ENCODE data around the gene TPD52L2. TPM values are rescaled to one million over a fixed set of nuclear protein-coding genes. Genes with fewer than 3 reads are reported as not detected.

The TPD52L2 gene
- total RNA-seq, 1 experiment from 2014 or later: 192 TPM

- H3K36me3 Mint-ChIP-seq (ENCODE audit: insufficient read depth, unreplicated experiment): peaks cover 35% of the 10 kb centered on the region
- H3K27ac Mint-ChIP-seq (ENCODE audit: unreplicated experiment): peak overlapping the region; percentile 73
- no TSS peak for BruUV-seq (replicated peaks)
- TF ChIP-seq, protein P1, sequence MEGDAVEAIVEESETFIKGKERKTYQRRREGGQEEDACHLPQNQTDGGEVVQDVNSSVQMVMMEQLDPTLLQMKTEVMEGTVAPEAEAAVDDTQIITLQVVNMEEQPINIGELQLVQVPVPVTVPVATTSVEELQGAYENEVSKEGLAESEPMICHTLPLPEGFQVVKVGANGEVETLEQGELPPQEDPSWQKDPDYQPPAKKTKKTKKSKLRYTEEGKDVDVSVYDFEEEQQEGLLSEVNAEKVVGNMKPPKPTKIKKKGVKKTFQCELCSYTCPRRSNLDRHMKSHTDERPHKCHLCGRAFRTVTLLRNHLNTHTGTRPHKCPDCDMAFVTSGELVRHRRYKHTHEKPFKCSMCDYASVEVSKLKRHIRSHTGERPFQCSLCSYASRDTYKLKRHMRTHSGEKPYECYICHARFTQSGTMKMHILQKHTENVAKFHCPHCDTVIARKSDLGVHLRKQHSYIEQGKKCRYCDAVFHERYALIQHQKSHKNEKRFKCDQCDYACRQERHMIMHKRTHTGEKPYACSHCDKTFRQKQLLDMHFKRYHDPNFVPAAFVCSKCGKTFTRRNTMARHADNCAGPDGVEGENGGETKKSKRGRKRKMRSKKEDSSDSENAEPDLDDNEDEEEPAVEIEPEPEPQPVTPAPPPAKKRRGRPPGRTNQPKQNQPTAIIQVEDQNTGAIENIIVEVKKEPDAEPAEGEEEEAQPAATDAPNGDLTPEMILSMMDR (IDR thresholded peaks at IDR 0.05; ENCODE audit: unreplicated experiment): no peak
- H3K4me1 Mint-ChIP-seq (ENCODE audit: low read depth, unreplicated experiment): peaks cover 26% of the 10 kb centered on the region
- H3K9me3 Mint-ChIP-seq (ENCODE audit: low read depth, unreplicated experiment): no peaks in the 10 kb centered on the region
- CTCF ChIA-PET: interaction anchor here (1.2 kb wide), 1 partner anchor 31 kb away, joined by 3 read pairs; the partner anchor contains the start of gene TPD52L2
- H3K27me3 Mint-ChIP-seq (ENCODE audit: unreplicated experiment): peaks cover 42% of the 10 kb centered on the region
- DNase-seq: no peak
- no peak overlapping the region for H3K4me3 Mint-ChIP-seq (ENCODE audit: low read depth, unreplicated experiment)
- intact Hi-C loops (cut with micrococcal nuclease; ENCODE audit: unreplicated experiment): no loop called here
These were observed 31.1 kb upstream of the TPD52L2 start for GRCh38 chr20:63833776-63834490.

- Mint-ChIP-seq H3K4me3 (ENCODE audit: low read depth, unreplicated experiment) (peak overlapping the region; percentile 3), H3K36me3 (ENCODE audit: insufficient read depth, unreplicated experiment) (peaks cover 35% of the 10 kb centered on the region), H3K27ac (ENCODE audit: unreplicated experiment) (peak overlapping the region; percentile 73), H3K9me3 (ENCODE audit: low read depth, unreplicated experiment) (no peaks in the 10 kb centered on the region), H3K27me3 (ENCODE audit: unreplicated experiment) (peaks cover 36% of the 10 kb centered on the region), H3K4me1 (ENCODE audit: low read depth, unreplicated experiment) (peaks cover 25% of the 10 kb centered on the region)
- intact Hi-C loops (cut with micrococcal nuclease; ENCODE audit: unreplicated experiment): no loop called here
- no peak for DNase-seq
- TF ChIP-seq, protein P1 (IDR thresholded peaks at IDR 0.05; ENCODE audit: unreplicated experiment): no peak
- CTCF ChIA-PET: interaction anchor here (0.8 to 1.2 kb wide), 2 partner anchors 31 to 296 kb away, joined by 3 read pairs; partner anchors contain the start of gene TPD52L2
- no TSS peak for BruUV-seq (replicated peaks)
These were observed 30.6 kb upstream of the TPD52L2 start for GRCh38 chr20:63834491-63834880.

DNA sequence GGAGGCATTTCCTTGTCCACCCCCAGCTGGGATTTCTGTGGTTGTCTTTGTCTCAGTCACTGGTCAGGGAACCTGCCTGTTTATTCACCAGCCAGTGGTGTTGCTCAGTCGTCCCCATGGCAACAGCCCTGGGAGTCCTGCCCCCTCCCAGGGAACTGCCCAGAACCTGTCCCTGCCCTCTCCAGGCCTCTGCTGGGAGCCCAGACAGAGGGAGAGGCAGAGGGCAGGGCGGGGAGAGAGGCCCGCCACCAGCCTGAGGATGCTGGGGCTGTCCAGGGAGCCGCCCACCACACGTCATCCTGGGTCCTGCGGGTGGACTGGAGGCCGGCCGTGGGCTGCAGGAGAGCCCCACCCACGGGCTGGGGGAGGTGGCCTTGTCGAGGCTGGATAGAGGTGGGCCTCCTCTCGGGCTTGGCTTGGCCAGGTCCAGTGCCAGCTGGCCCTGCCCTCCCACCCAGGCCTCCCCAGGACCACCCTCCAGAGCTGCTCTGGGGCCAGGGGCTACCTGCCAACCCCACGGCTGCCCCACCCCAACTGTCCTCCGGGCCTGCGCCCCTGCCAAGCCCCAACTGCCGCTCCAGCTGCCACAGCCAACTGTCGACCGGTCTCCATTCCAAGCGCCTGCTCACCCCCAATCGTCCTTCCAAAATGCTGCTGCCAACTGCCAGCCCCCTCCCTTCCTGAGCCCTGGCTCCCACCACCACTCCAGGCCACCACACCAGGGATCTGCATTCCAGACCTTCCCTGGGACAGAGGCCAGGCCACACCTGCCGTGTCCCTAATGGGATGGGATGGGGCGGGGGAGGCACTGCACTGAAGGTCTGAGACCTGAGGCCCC lies 29.8 kb upstream of the TPD52L2 start:
- Mint-ChIP-seq H3K4me1 (ENCODE audit: low read depth, unreplicated experiment) (peaks cover 17% of the 10 kb centered on the region), H3K27me3 (ENCODE audit: unreplicated experiment) (peaks cover 33% of the 10 kb centered on the region), H3K4me3 (ENCODE audit: low read depth, unreplicated experiment) (peak overlapping the region; percentile 3), H3K27ac (ENCODE audit: unreplicated experiment) (peak overlapping the region; percentile 73), H3K9me3 (ENCODE audit: low read depth, unreplicated experiment) (no peaks in the 10 kb centered on the region), H3K36me3 (ENCODE audit: insufficient read depth, unreplicated experiment) (peaks cover 28% of the 10 kb centered on the region)
- TF ChIP-seq, protein P1 (IDR thresholded peaks at IDR 0.05; ENCODE audit: unreplicated experiment): no peak
- CTCF ChIA-PET: interaction anchor here (0.8 to 1.2 kb wide), 2 partner anchors 30 to 297 kb away, joined by 3 read pairs; partner anchors contain the start of gene TPD52L2
- DNase-seq: peak; percentile 98
- BruUV-seq (replicated peaks): no TSS peak
- intact Hi-C loops (cut with micrococcal nuclease; ENCODE audit: unreplicated experiment): no loop called here

GRCh38 chr20:63836458-63837344 lies 28.4 kb upstream of the TPD52L2 start:
- intact Hi-C loops (cut with micrococcal nuclease; ENCODE audit: unreplicated experiment): no loop called here

More at GRCh38 chr20:63836458-63837344, 28.4 kb upstream of the TPD52L2 start:
- Mint-ChIP-seq H3K4me1 (ENCODE audit: low read depth, unreplicated experiment) (peaks cover 15% of the 10 kb centered on the region), H3K9me3 (ENCODE audit: low read depth, unreplicated experiment) (no peaks in the 10 kb centered on the region), H3K36me3 (ENCODE audit: insufficient read depth, unreplicated experiment) (peaks cover 28% of the 10 kb centered on the region), H3K27me3 (ENCODE audit: unreplicated experiment) (peaks cover 39% of the 10 kb centered on the region), H3K27ac (ENCODE audit: unreplicated experiment) (no peak overlapping the region), H3K4me3 (ENCODE audit: low read depth, unreplicated experiment) (no peak overlapping the region)
- no peak for DNase-seq
- CTCF ChIA-PET: no interaction called here
- BruUV-seq (replicated peaks): no TSS peak
- TF ChIP-seq, protein P1 (IDR thresholded peaks at IDR 0.05; ENCODE audit: unreplicated experiment): no peak

All from Calu3 (cell line).